ENCODE data around the gene DENND1A. TPM values are rescaled to one million over a fixed set of nuclear protein-coding genes. Genes with fewer than 3 reads are reported as not detected.

The DENND1A gene
- total and polyA plus RNA-seq, 4 donors = 7.9 to 22.0 (median 13.9) TPM

- DNase-seq (ENCODE audit: low spot score) = no peak
- H3K9ac ChIP-seq (ENCODE audit: low read depth in 1 of 2, low read length in 2 of 2) = no peak overlapping the region
- peaks cover 0 to 12% (median 2%) of the 10 kb centered on the region in 4 donors for H3K4me1 ChIP-seq (ENCODE audit: control insufficient read depth in 4 of 4, insufficient read depth in 4 of 4, low read length in 3 of 4)
- H3K9me3 ChIP-seq (ENCODE audit: control insufficient read depth in 4 of 4, low read length in 3 of 4) = no peaks in the 10 kb centered on the region
- peaks cover 0 to 4% (median 0%) of the 10 kb centered on the region in 4 donors for H3K36me3 ChIP-seq (ENCODE audit: control insufficient read depth in 4 of 4, insufficient read depth in 3 of 4, low read depth in 1 of 4, low read length in 3 of 4)
- WGBS = 96% methylated on average over 2 of the region's 2 CpGs
- no peaks in the 10 kb centered on the region for H3K27me3 ChIP-seq (ENCODE audit: control insufficient read depth in 4 of 4, insufficient read depth in 4 of 4, low read length in 3 of 4)
- H3K4me3 ChIP-seq (ENCODE audit: low read depth in 1 of 3, low read length in 3 of 3) = no peak overlapping the region
- no peak overlapping the region for H3K27ac ChIP-seq (ENCODE audit: low read depth in 1 of 2, low read length in 2 of 2)
- TF ChIP-seq GABPA (IDR thresholded peaks at IDR 0.05 in 1 of 2, conservative IDR thresholded peaks at IDR 0.05 in 1 of 2) (no peak), MAX (IDR thresholded peaks at IDR 0.05) (no peak), CTCF (IDR thresholded peaks at IDR 0.05; ENCODE audit: low read depth, low read length, missing input control) (no peak), RAD21 (IDR thresholded peaks at IDR 0.05) (no peak), HNF4A (conservative IDR thresholded peaks at IDR 0.05) (no peak), RXRA (IDR thresholded peaks at IDR 0.05) (no peak), REST (IDR thresholded peaks at IDR 0.05) (no peak), YY1 (IDR thresholded peaks at IDR 0.05) (no peak)
Measured at GRCh38 chr9:123522251-123522650, 407.7 kb downstream of the DENND1A start.

- no peak overlapping the region for H3K9ac ChIP-seq (ENCODE audit: low read depth in 1 of 2, low read length in 2 of 2)
- TF ChIP-seq ZBTB33 (IDR thresholded peaks at IDR 0.05) (no peak), MAX (IDR thresholded peaks at IDR 0.05) (no peak), SP1 (IDR thresholded peaks at IDR 0.05) (no peak), REST (IDR thresholded peaks at IDR 0.05) (no peak), RXRA (IDR thresholded peaks at IDR 0.05) (no peak), FOXA2 (IDR thresholded peaks at IDR 0.05) (no peak), ATF3 (IDR thresholded peaks at IDR 0.05) (no peak), NR2F2 (IDR thresholded peaks at IDR 0.05) (no peak), EGR1 (IDR thresholded peaks at IDR 0.05; ENCODE audit: low read depth in 2 of 2) (no peak), RAD21 (IDR thresholded peaks at IDR 0.05) (no peak), JUND (IDR thresholded peaks at IDR 0.05) (no peak), TAF1 (conservative IDR thresholded peaks at IDR 0.05) (no peak)
- H3K9me3 ChIP-seq (ENCODE audit: control insufficient read depth in 4 of 4, low read length in 3 of 4) = no peaks in the 10 kb centered on the region
- H3K4me1 ChIP-seq (ENCODE audit: control insufficient read depth in 4 of 4, insufficient read depth in 4 of 4, low read length in 3 of 4) = peaks cover 0 to 4% (median 0%) of the 10 kb centered on the region in 4 donors
- no peaks in the 10 kb centered on the region for H3K27me3 ChIP-seq (ENCODE audit: control insufficient read depth in 4 of 4, insufficient read depth in 4 of 4, low read length in 3 of 4)
- no peak overlapping the region for H3K4me3 ChIP-seq (ENCODE audit: low read depth in 1 of 3, low read length in 3 of 3)
- H3K27ac ChIP-seq (ENCODE audit: low read depth in 1 of 2, low read length in 2 of 2) = no peak overlapping the region
- WGBS = 77% methylated on average over 1 of the region's 1 CpG
- no peak for DNase-seq (ENCODE audit: low spot score)
- peaks cover 0 to 4% (median 0%) of the 10 kb centered on the region in 4 donors for H3K36me3 ChIP-seq (ENCODE audit: control insufficient read depth in 4 of 4, insufficient read depth in 3 of 4, low read depth in 1 of 4, low read length in 3 of 4)
Measured at GRCh38 chr9:123518338-123518737, 411.6 kb downstream of the DENND1A start.
